Sigmoid colon (tissue), 7 donors: ENCODE measurements around the gene TMOD1. TPM values are rescaled to one million over a fixed set of nuclear protein-coding genes. Genes with fewer than 3 reads are reported as not detected.

Source experiments
- DNase-seq: peaks from one replicate; pipeline ENCODE4 v3.0.0-alpha.2; 2019
- H3K27ac ChIP-seq, 4 donors: fragments of 200-600 bp; sonication (generic); one replicate each; pipeline ENCODE4 v1.5.1; 2016 to 2019; ENCODE audit warnings: mild to moderate bottlenecking in 1 of 4
- H3K27me3 ChIP-seq, 3 donors: fragments of 200-600 bp; sonication (generic); one replicate each; pipeline ENCODE4 v1.5.1; 2019; ENCODE audit warnings: mild to moderate bottlenecking in 1 of 3
- H3K36me3 ChIP-seq, 4 donors: fragments of 200-600 bp; sonication (generic); one replicate each; pipeline ENCODE4 v1.5.1; 2016 to 2019
- H3K4me1 ChIP-seq, 4 donors: fragments of 200-600 bp; sonication (generic); one replicate each; pipeline ENCODE4 v1.5.1; 2017 to 2019
- H3K4me3 ChIP-seq, 4 donors: fragments of 200-600 bp; sonication (generic); one replicate each; pipeline ENCODE4 v1.5.1; 2017 to 2019; ENCODE audit warnings: mild to moderate bottlenecking in 2 of 4, moderate library complexity in 1 of 4
- H3K9me3 ChIP-seq, 4 donors: fragments of 200-600 bp in 3 of 4; sonication (generic) in 3 of 4; one replicate each; pipeline versions ENCODE4 v1.5.1 to v1.6.1; 2013 to 2019
- CTCF ChIP-seq, 4 experiments: fragments of 450-650 bp in 3 of 4; fragments of 200-600 bp in 1 of 4; IDR thresholded peaks; one replicate each; pipeline ENCODE4 v1.5.1; 2016 to 2019; ENCODE audit warnings: antibody characterized with exemption in 4 of 4, mild to moderate bottlenecking in 3 of 4, moderate library complexity in 2 of 4
- EP300 ChIP-seq, 4 donors: sonication (generic); formaldehyde crosslinking; IDR thresholded peaks; one replicate each; pipeline ENCODE4 v1.6.1; 2017; ENCODE audit warnings: antibody characterized with exemption in 4 of 4
- POLR2A ChIP-seq, 2 donors: fragments of 450-650 bp; IDR thresholded peaks; one replicate each; pipeline ENCODE4 v1.6.1; 2016; ENCODE audit warnings: antibody characterized with exemption in 2 of 2, mild to moderate bottlenecking in 2 of 2, moderate library complexity in 2 of 2
- POLR2AphosphoS5 ChIP-seq, 4 donors: sonication (generic); formaldehyde crosslinking; IDR thresholded peaks; one replicate each; pipeline ENCODE4 v1.6.1; 2017; ENCODE audit warnings: antibody characterized with exemption in 4 of 4
- WGBS, 2 donors: extraction: QIAGEN DNeasy Blood & Tissue Kit; methylation state at CpG; one replicate each; pipeline ENCODE4 v1.1.7; 2013; 5-methylcytosine and 5-hydroxymethylcytosine counted together
- intact Hi-C: fragments of 100-400 bp; cut with DNase I; formaldehyde crosslinking; loops from one replicate; pipeline ENCODE4 v1.15.1; 2023
- polyA plus RNA-seq, 3 donors: library from polyadenylated mRNA; stranded (reverse); fragments of 200-250 nt; gene quantifications; one replicate each; pipeline ENCODE4 v1.2.3, GENCODE V29; 2013
- total RNA-seq, 4 donors: library from RNA; depleted of rRNA; stranded (reverse); fragments of >200 nt; gene quantifications; one replicate each; pipeline ENCODE4 v1.1.0, GENCODE V29; 2016
- donor health status: healthy with polysubstance abuse.
- donor health status: Bipolar disorder and iron deficiency.
- donor health status: healthy.

The TMOD1 gene
- total and polyA plus RNA-seq, 7 donors: 1.6 to 56.8 (median 28.5) TPM

GRCh38 chr9:97591535-97591934 lies 90.1 kb downstream of the TMOD1 start:
- H3K27me3 ChIP-seq: no peaks in the 10 kb centered on the region
- peaks cover 0 to 33% (median 6%) of the 10 kb centered on the region in 4 donors for H3K36me3 ChIP-seq
- intact Hi-C loops: loop anchor here (5.0 kb wide), 2 partner anchors 59 to 74 kb away; no protein-coding TSS in a partner anchor

GRCh38 chr9:97592126-97592525 lies 90.7 kb downstream of the TMOD1 start:
- no peak for DNase-seq
- Histone ChIP-seq H3K27ac (no peak overlapping the region), H3K9me3 (no peaks in the 10 kb centered on the region), H3K27me3 (no peaks in the 10 kb centered on the region), H3K4me3 (no peak overlapping the region), H3K36me3 (peaks cover 0 to 28% (median 6%) of the 10 kb centered on the region in 4 donors), H3K4me1 (peaks cover 0 to 36% (median 30%) of the 10 kb centered on the region in 4 donors)
- WGBS, 2 donors: 83 to 90% methylated on average over 1 of the region's 1 CpG
- intact Hi-C loops: loop anchor here (5.0 kb wide), 2 partner anchors 60 to 75 kb away; no protein-coding TSS in a partner anchor
- TF ChIP-seq POLR2AphosphoS5 (IDR thresholded peaks at IDR 0.05) (no peak), CTCF (IDR thresholded peaks at IDR 0.05) (no peak)

More at GRCh38 chr9:97591535-97591934, 90.1 kb downstream of the TMOD1 start:
- peaks cover 0 to 30% (median 25%) of the 10 kb centered on the region in 4 donors for H3K4me1 ChIP-seq
- WGBS, 2 donors: 88 to 92% methylated on average over 6 of the region's 6 CpGs
- no peak for DNase-seq
- H3K9me3 ChIP-seq: no peaks in the 10 kb centered on the region
- H3K27ac ChIP-seq: no peak overlapping the region
- H3K4me3 ChIP-seq: no peak overlapping the region
- TF ChIP-seq EP300 (IDR thresholded peaks at IDR 0.05) (no peak), POLR2AphosphoS5 (IDR thresholded peaks at IDR 0.05) (no peak), CTCF (IDR thresholded peaks at IDR 0.05) (no peak), POLR2A (IDR thresholded peaks at IDR 0.05) (no peak)

GRCh38 chr9:97593960-97594359 lies 92.5 kb downstream of the TMOD1 start:
- peaks cover 0 to 21% (median 6%) of the 10 kb centered on the region in 4 donors for H3K36me3 ChIP-seq
- peaks cover 0 to 53% (median 39%) of the 10 kb centered on the region in 4 donors for H3K4me1 ChIP-seq
- peak overlapping the region; percentile 50 to 77 (median 76) for H3K27ac ChIP-seq

GRCh38 chr9:97594381-97594921 lies 93.0 kb downstream of the TMOD1 start:
- Histone ChIP-seq H3K27me3 (no peaks in the 10 kb centered on the region), H3K36me3 (peaks cover 0 to 23% (median 7%) of the 10 kb centered on the region in 4 donors), H3K27ac (peak overlapping the region; percentile 50 to 77 (median 76)), H3K9me3 (no peaks in the 10 kb centered on the region), H3K4me3 (no peak overlapping the region), H3K4me1 (peaks cover 0 to 55% (median 39%) of the 10 kb centered on the region in 4 donors)
- peak; percentile 89 for DNase-seq
- intact Hi-C loops: loop anchor here (5.0 kb wide), 2 partner anchors 62 to 77 kb away; no protein-coding TSS in a partner anchor
- 78 to 88% methylated on average over 11 of the region's 11 CpGs for WGBS, 2 donors
- TF ChIP-seq EP300 (IDR thresholded peaks at IDR 0.05) (peak in 3 of 4 donors; percentile 36 to 78 (median 50)), CTCF (IDR thresholded peaks at IDR 0.05) (no peak), POLR2AphosphoS5 (IDR thresholded peaks at IDR 0.05) (peak; percentile 18 to 78 (median 63))

More at GRCh38 chr9:97593960-97594359, 92.5 kb downstream of the TMOD1 start:
- 77 to 88% methylated on average over 4 of the region's 4 CpGs for WGBS, 2 donors
- intact Hi-C loops: loop anchor here (5.0 kb wide), 2 partner anchors 62 to 77 kb away; no protein-coding TSS in a partner anchor
- H3K27me3 ChIP-seq: no peaks in the 10 kb centered on the region
- TF ChIP-seq POLR2AphosphoS5 (IDR thresholded peaks at IDR 0.05) (no peak), POLR2A (IDR thresholded peaks at IDR 0.05) (no peak), CTCF (IDR thresholded peaks at IDR 0.05) (no peak), EP300 (IDR thresholded peaks at IDR 0.05) (no peak)
- no peak overlapping the region for H3K4me3 ChIP-seq
- DNase-seq: no peak
- no peaks in the 10 kb centered on the region for H3K9me3 ChIP-seq
